HG02759 (cell line): ENCODE measurements around the gene OR6M1.

Source experiments
- ATAC-seq: cut with Tn5 transposase; IDR thresholded peaks from one replicate; pipeline ENCODE4 v1.9.1; 2021; ENCODE audit warnings: mild to moderate bottlenecking, moderate library complexity; ENCODE audit not compliant: unreplicated experiment

Gene OR6M1

GRCh38 chr11:123806249-123806648, at the start of gene OR6M1:
Gene OR6M1 (minus strand): TSS chr11:123806349. CDS start chr11:123806349, 0 bp downstream.
- no peak for ATAC-seq

GRCh38 chr11:123853038-123853437, 46.9 kb upstream of the OR6M1 start:
- ATAC-seq: no peak

GRCh38 chr11:123852321-123852720, 46.2 kb upstream of the OR6M1 start:
- ATAC-seq: no peak

GRCh38 chr11:123851110-123851509, 45.0 kb upstream of the OR6M1 start:
- ATAC-seq: no peak

- no peak for ATAC-seq
Measured at GRCh38 chr11:123841174-123841573, 35.0 kb upstream of the OR6M1 start.

GRCh38 chr11:123839131-123839530, 33.0 kb upstream of the OR6M1 start:
- no peak for ATAC-seq

GRCh38 chr11:123838659-123839058, 32.5 kb upstream of the OR6M1 start:
- ATAC-seq: no peak

GRCh38 chr11:123838199-123838598, 32.0 kb upstream of the OR6M1 start:
- ATAC-seq: no peak

GRCh38 chr11:123833095-123833494, 26.9 kb upstream of the OR6M1 start:
- no peak for ATAC-seq

GRCh38 chr11:123829745-123830144, 23.6 kb upstream of the OR6M1 start:
- no peak for ATAC-seq

GRCh38 chr11:123822599-123822998, 16.4 kb upstream of the OR6M1 start:
- no peak for ATAC-seq

- no peak for ATAC-seq
Measured at GRCh38 chr11:123822032-123822431, 15.9 kb upstream of the OR6M1 start.

GRCh38 chr11:123815122-123815521, 9.0 kb upstream of the OR6M1 start:
- ATAC-seq: no peak

- no peak for ATAC-seq
Measured at GRCh38 chr11:123801765-123802164, 4.4 kb downstream of the OR6M1 start.

- ATAC-seq: no peak
Measured at GRCh38 chr11:123800036-123800435, 6.1 kb downstream of the OR6M1 start.

GRCh38 chr11:123799438-123799837, 6.7 kb downstream of the OR6M1 start:
- ATAC-seq: no peak

- ATAC-seq: no peak
Measured at GRCh38 chr11:123798513-123799252, 7.5 kb downstream of the OR6M1 start.

GRCh38 chr11:123798079-123798478, 8.1 kb downstream of the OR6M1 start:
- no peak for ATAC-seq

GRCh38 chr11:123797541-123797940, 8.6 kb downstream of the OR6M1 start:
- ATAC-seq: no peak

- ATAC-seq: no peak
Measured at GRCh38 chr11:123797114-123797513, 9.0 kb downstream of the OR6M1 start.

GRCh38 chr11:123796226-123796625, 9.9 kb downstream of the OR6M1 start:
- no peak for ATAC-seq

- no peak for ATAC-seq
Measured at GRCh38 chr11:123783536-123783935, 22.6 kb downstream of the OR6M1 start.

- no peak for ATAC-seq
Measured at GRCh38 chr11:123778511-123778910, 27.6 kb downstream of the OR6M1 start.
